Stimulated activated CD8-positive, alpha-beta memory T cell treated with anti-CD3 and anti-CD28 coated beads, Interleukin-15, amount 100 ng/mL, for 4 hours (primary cell): ENCODE measurements around the gene CNFN.

Source experiments
- DNase-seq, 2 donors: peaks; one replicate each; pipeline ENCODE4 v3.0.0-alpha.2; 2020; ENCODE audit warnings: low read depth in 2 of 2

CNFN gene

DNA sequence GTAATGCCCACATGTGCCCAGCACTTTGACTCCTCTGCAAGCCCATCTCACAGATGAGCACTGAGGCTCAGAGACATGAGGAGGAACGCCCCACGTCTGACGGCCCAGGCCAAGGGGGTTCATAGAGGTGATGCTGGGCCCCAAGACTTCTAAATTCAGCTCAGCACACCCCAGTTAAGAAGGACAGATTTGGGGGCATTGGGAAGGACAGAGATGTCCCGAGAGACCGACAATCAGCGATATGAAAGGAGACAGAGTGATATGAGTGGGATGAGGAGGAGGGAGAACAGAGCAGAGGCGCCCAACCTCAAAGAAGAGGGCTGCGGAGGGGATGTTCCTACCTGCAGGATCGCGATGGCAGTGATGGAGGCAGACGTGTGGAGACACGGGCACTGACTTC, at the start of gene CNFN:
CNFN (minus strand) TSS at position 399 of the 400 bp plus-strand sequence. CDS start 1,260 bp downstream, outside the sequence.
- DNase-seq, result no peak

DNA sequence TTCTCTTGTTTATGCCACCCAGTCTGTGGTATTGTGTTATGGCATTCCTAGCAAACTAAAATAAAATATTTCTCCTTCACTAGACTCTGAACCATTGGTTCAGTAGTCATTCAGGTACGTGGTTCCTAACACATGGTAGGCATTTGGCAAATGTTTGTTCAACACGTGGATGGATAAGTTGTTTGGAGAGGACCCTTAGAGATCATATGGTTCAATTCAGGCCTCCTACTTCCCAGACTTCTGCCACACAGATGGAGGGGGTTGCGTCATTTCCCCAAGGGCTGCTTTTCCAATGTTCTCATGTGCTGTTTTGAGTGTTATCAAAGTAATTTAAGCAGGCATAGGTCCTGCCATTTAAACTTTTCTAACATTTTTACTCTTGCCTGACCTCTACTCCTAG, 45.9 kb upstream of the CNFN start:
- no peak for DNase-seq

DNA sequence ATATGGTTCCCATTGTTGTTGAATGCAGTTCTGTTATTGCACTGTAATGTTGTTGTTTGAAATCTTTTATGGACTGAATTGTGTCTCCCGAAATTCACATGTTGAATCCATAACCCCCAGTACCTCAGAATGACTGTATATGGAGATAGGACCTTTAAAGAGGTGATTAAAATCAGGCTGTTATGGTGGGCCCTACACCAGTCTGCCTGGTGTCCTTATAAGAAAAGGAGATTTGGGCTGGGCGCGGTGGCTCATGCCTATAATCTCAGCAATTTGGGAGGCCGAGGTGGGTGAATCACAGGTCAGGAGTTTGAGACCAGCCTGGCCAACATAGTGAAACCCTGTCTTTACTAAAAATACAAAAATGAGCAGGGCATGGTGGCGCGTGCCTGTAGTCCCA, 45.2 kb upstream of the CNFN start:
- no peak for DNase-seq

GRCh38 chr19:42433503-42434260, 43.6 kb upstream of the CNFN start:
- DNase-seq, result peak; percentile 25 to 33

DNA sequence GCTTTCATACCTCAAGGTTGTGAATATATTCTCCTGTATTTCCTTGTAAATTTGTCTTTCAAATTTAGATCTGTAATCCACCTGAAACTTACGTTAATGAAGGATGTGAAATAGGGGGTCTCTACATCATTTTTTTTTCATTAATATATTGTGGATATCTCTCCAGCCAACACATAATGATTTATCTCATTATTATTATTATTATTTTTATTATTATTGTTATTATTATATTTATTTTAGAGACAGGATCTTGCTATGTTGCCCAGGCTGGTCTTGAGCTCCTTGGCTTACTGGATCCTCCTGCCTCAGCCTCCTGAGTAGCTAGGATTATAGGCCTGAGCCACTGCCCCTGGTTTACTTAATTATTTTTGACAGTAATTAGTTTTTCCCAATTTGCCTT, 41.4 kb upstream of the CNFN start:
- DNase-seq, result no peak

DNA sequence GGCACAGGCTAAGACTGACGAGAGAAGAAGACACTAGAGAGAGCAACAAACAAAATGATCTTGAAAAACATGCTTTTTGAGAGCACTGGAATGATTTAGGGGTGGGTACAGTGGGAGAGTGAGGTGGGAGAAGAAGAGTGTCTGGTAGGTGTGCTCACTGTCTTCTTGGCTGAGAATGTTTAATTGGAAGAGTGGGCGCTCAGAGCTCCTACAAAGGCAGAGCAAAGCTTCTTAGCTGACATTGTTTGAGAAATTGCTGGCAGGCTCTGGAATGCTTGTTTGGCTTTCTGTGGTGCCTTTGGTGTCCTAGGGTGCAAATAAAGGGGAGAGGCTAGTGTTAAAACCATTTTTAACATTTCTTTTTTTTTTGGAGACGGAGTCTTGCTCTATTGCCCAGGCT, 38.6 kb upstream of the CNFN start:
- no peak for DNase-seq

GRCh38 chr19:42427313-42427712, 37.2 kb upstream of the CNFN start, which contains the start of gene LIPE:
Gene LIPE (minus strand): TSS chr19:42427388. CDS start chr19:42427149, 239 bp downstream.
- DNase-seq, result no peak

DNA sequence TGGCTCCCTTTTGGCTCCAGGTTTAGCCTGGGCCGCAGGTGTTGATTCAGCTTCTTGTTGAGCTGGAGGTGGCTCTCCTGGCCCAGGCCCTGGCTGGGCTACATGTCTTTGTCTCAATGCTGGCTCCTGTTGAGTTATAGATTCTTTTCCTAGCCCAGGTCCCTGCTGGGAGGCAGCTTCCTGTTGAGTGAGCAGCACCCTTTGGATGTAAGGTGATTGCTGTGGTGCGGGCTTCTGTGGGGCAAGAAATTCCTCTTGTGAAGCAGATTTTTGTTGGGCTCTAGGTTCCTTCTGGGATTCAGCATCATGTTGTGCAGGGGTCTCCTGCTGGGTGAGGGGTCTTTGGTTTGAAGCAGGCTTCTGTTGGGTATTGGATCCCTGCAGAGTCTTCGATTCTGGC, 36.5 kb upstream of the CNFN start:
- no peak for DNase-seq

- DNase-seq, result no peak
These were observed 34.6 kb upstream of the CNFN start for GRCh38 chr19:42424712-42425131.

GRCh38 chr19:42424345-42424707, 34.2 kb upstream of the CNFN start:
- no peak for DNase-seq

DNA sequence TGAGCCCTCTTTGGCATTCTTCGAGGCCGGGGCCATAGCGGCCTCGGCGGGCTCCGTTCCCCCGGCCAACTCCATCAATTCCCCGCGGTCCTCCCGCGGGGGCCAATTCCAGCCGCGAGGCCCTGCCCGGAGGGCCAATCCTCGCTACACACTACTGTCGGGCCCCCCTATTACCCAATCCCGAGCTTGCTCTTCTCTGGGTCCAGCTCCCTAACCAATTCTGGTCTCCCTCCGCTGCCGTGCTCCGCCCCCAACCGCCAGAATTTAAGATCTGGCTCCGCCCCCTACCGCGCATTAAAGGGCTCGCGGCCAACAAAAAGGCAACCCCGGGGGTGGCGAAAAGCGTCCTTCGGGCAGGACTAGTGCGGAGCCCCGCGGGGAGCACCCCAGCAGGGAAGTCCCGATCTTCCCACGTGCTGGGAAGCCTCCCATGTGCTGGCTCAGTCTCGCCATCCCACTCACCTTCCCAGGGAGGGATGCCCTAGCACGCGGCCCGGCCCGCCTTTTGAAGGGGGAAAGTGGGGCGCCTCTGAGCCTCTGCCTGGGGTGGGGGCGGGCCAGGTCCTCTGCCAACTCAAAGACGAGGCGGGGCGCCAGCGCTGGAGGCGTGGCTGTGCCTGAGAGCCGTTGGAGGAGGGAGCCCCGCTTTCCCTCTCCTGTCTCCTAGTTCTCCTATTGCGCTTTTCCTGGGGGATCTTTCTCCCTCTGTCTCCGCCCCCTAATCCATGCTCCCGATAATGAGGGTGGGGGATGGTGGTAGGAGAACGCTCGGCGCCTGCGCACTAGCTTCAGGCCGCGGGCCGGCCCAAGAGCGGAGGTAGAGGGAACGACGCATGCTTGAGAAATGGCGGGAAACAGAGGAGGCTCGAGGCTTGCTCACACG, 33.6 kb upstream of the CNFN start:
- DNase-seq, result peak; percentile 87 to 90

GRCh38 chr19:42422901-42423461, 32.9 kb upstream of the CNFN start:
- peak in 1 of 2 donors; percentile 16 for DNase-seq

- DNase-seq, result no peak
These were observed 32.2 kb upstream of the CNFN start for GRCh38 chr19:42422092-42422900.

DNA sequence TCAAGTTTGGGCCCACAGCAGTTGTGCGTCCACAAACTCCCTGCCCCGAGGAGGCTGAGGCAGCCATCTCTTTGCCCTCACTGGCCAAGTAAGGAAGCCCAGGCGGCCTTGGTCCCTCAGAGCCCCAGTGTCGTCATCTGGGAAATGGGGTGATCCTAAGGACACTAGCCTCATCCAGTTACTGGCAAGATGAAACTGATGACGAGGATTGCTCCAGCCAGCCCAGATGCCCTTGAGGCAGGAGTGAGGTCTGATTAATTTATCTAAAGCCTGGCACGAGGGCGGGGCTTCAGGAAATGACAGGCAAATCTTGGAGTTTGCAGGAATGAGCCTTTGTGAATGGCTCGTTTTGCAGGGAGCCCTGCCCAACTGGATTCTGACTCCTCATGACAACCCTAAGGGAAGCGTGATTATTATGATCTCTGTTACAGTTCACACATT, 31.5 kb upstream of the CNFN start:
- DNase-seq, result no peak

- DNase-seq, result no peak
These were observed 31.0 kb upstream of the CNFN start for GRCh38 chr19:42421101-42421500.

GRCh38 chr19:42420055-42420544, 30.0 kb upstream of the CNFN start:
- peak; percentile 47 to 57 for DNase-seq

DNA sequence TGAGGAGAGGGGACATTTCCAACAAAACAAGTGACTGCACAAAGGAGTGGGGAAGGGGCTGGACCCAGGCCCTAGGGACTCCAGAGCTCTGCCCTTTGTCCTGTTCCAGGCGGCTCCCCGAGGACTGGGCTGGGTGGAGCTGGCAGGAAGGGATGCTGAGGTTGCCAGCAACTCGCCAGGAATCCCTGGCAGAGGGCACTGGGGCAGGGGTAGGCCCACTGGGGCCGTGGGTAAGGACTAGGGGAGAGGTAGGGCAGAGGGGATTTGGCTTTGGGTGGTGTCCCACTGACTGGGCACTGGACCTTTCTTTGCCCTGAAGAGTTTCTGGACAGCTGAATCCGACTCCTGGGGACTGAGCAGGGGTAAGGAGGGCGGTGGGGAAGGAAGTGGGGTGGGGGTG, 29.2 kb upstream of the CNFN start:
- DNase-seq, result no peak

DNA sequence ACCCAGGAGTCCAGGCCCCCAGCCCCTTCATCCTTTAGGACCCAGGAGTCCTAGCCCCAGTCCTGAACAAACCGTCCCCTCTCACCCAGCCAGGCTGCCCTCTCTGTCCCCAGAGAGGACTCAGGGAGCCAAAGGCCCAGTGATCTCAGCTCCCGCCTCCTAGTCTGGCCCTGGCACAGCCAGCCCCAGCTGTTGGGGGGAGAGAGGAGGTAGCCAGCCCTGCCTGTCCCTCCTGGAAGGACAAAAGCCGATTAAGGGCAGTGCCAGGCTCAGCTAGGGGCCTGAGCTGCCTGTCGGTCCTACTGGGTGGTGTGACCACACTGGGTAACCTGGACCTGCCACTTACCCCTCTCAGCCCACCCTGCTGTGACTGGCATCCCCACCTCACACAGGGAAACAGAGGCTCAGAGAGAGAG, 22.6 kb upstream of the CNFN start:
- DNase-seq, result no peak

- DNase-seq, result no peak
These were observed 22.1 kb upstream of the CNFN start for GRCh38 chr19:42412227-42412626.

DNA sequence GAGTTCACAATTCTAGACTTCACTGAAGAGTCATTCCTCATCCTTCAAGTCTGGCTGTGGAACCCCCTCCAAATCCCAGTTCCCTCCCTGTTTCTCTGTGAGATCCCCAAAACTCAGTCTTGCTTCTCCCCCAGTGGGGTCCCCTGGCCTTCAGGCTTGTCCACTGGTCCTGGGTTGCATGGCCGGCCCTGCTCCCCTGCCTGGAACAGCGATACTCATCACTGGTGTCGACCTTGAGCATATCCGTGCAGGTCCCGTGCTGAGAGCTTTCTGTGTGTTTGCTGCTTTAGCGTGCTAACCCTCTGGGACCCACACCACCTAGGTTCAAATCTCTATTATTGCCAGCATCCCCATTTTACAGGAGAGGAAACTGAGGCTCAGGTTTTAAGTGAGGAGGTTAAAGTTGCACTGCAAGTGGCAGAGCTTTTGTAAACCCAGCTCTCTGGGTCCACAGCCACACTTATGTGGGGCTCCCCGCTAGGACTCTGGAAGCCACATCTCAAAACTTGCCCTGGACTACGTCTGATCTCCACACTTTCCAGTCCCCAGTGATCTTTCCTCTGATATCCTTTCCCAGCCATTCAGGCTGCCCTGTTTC, 21.6 kb upstream of the CNFN start:
- DNase-seq, result no peak

DNA sequence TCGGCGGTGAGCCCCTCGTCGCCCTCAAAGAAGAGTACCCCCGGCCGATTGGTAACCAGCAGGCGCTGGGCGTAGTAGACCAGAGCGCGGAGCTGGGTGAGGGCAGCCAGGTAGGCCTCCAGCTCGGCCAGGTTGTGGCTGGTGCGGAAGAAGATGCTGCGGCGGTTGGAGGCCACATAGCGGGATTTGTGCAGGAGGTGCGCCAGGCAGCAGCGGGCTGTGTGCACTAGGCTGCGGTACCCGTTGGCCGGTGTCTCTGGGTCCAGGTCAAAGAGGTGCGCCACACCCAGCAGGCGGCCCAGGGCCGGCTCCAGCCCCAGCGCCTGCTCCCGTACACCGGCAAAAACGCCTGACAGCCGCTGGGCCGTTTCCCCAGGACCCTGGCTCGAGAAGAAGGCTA, 20.3 kb upstream of the CNFN start:
- DNase-seq, result no peak
